K562 treated with DMSO at 1 percent for 24 hours (cell line): ENCODE data around the gene PTGER2. TPM values are rescaled to one million over a fixed set of nuclear protein-coding genes. Genes with fewer than 3 reads are reported as not detected.

ENCODE experiments used
- total RNA-seq: library from RNA; unstranded; fragments of 300-600 nt; gene quantifications from 2 replicates; pipeline ENCODE4 v1.2.3, GENCODE V29; 2022; ENCODE audit warnings: low read depth; ENCODE audit not compliant: insufficient read depth

The PTGER2 gene, protein sequence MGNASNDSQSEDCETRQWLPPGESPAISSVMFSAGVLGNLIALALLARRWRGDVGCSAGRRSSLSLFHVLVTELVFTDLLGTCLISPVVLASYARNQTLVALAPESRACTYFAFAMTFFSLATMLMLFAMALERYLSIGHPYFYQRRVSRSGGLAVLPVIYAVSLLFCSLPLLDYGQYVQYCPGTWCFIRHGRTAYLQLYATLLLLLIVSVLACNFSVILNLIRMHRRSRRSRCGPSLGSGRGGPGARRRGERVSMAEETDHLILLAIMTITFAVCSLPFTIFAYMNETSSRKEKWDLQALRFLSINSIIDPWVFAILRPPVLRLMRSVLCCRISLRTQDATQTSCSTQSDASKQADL
- not detected in 2 replicates for total RNA-seq

DNA sequence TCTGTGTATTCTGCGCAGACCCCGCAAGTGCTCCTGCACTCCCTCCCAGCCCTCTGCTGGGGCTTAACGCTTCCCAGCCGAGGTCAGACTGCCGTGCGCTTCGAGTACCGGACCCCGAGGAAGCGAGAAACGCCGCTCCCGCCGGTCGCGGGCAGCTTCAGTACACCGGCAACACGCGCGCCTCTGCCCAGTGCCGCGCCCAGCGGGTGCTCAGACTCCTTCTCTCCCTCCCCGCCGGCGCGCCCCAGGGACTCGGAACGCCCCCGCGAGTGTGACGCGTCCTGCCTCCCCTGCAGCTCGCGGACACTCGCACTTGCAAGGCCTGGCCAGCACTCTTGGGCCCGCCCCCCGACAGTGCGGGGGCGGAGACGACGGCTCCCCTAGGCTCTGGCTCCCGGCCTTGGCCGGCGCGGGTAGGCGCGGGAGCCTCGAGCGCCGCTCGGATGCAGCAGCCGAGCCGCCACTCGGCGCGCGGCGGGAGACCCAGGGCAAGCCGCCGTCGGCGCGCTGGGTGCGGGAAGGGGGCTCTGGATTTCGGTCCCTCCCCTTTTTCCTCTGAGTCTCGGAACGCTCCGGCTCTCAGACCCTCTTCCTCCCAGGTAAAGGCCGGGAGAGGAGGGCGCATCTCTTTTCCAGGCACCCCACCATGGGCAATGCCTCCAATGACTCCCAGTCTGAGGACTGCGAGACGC is at the start of gene PTGER2:
PTGER2 (plus strand) TSS at position 410 of the 692 bp plus-strand sequence; CDS start at position 647, 237 bp downstream.

DNA sequence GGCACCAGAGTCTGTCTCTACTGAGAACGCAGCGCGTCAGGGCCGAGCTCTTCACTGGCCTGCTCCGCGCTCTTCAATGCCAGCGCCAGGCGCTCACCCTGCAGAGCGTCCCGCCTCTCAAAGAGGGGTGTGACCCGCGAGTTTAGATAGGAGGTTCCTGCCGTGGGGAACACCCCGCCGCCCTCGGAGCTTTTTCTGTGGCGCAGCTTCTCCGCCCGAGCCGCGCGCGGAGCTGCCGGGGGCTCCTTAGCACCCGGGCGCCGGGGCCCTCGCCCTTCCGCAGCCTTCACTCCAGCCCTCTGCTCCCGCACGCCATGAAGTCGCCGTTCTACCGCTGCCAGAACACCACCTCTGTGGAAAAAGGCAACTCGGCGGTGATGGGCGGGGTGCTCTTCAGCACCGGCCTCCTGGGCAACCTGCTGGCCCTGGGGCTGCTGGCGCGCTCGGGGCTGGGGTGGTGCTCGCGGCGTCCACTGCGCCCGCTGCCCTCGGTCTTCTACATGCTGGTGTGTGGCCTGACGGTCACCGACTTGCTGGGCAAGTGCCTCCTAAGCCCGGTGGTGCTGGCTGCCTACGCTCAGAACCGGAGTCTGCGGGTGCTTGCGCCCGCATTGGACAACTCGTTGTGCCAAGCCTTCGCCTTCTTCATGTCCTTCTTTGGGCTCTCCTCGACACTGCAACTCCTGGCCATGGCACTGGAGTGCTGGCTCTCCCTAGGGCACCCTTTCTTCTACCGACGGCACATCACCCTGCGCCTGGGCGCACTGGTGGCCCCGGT is 46.4 kb upstream of the PTGER2 start, which contains the start of gene PTGDR:
PTGDR (plus strand) TSS at position 198 of the 778 bp plus-strand sequence; CDS start at position 315, 117 bp downstream.

Other genes starting within 250 kb of the PTGER2 start
- gene NID2, start 245.3 kb upstream of the PTGER2 start, total RNA-seq, result 0.05 TPM in 1 of 2 replicates, not detected in the other
- not detected in 2 replicates for gene PTGDR, start 46.6 kb upstream of the PTGER2 start, total RNA-seq
- 2.5 and 3.5 TPM in 2 replicates for gene TXNDC16, start 238.2 kb downstream of the PTGER2 start, total RNA-seq
- gene GPR137C, start 238.5 kb downstream of the PTGER2 start, total RNA-seq, result 0.15 TPM in 1 of 2 replicates, not detected in the other